ENCODE data around the gene GPBP1.

GPBP1 gene

GRCh38 chr5:57298295-57298984, 124.6 kb downstream of the GPBP1 start:
- no peaks in the 10 kb centered on the region for H3K36me3 ChIP-seq (replicated peaks)
- H3K4me3 ChIP-seq (ENCODE audit: low read depth, low read length): no peak overlapping the region
- DNase-seq: peak; percentile 88
- no peaks in the 10 kb centered on the region for H3K27me3 ChIP-seq (replicated peaks)
- TF ChIP-seq, protein P1, sequence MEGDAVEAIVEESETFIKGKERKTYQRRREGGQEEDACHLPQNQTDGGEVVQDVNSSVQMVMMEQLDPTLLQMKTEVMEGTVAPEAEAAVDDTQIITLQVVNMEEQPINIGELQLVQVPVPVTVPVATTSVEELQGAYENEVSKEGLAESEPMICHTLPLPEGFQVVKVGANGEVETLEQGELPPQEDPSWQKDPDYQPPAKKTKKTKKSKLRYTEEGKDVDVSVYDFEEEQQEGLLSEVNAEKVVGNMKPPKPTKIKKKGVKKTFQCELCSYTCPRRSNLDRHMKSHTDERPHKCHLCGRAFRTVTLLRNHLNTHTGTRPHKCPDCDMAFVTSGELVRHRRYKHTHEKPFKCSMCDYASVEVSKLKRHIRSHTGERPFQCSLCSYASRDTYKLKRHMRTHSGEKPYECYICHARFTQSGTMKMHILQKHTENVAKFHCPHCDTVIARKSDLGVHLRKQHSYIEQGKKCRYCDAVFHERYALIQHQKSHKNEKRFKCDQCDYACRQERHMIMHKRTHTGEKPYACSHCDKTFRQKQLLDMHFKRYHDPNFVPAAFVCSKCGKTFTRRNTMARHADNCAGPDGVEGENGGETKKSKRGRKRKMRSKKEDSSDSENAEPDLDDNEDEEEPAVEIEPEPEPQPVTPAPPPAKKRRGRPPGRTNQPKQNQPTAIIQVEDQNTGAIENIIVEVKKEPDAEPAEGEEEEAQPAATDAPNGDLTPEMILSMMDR (IDR thresholded peaks at IDR 0.05; ENCODE audit: low read depth, low read length, missing control alignments): peak; percentile 84
- in situ Hi-C loops (cut with HindIII; ENCODE audit: low pct_ligation_motif_present, low sequenced_read_pairs): no loop called here
- H3K27ac ChIP-seq: peak overlapping the region; percentile 77

DNA sequence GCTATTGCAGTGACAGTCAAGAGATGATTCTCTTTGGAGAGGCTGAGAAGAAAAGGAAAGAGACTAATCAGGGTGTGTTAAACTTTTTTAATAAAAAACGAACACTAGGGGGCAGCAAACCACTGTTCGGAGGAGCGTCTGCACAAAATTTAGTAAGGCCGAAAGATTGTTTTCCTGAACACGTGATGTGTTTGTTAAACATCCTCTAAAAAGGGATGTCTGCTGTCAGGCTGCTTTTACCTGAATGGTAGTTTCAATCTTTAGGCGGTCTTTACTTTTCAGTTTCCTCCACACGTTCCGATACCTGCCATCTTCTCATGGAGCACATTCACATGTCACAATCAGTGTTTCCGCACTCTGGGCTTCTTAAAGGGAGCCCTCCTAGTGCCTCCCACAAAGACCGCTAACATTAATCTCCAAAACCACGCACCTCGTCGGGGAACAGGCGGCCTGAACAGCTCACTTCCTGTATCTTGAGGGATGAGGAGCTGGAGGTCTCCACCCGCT, 125.2 kb downstream of the GPBP1 start:
- in situ Hi-C loops (cut with HindIII; ENCODE audit: low pct_ligation_motif_present, low sequenced_read_pairs): no loop called here
- H3K36me3 ChIP-seq (replicated peaks): no peaks in the 10 kb centered on the region
- H3K4me3 ChIP-seq (ENCODE audit: low read depth, low read length): no peak overlapping the region
- no peaks in the 10 kb centered on the region for H3K27me3 ChIP-seq (replicated peaks)
- TF ChIP-seq, protein P1 (IDR thresholded peaks at IDR 0.05; ENCODE audit: low read depth, low read length, missing control alignments): peak; percentile 49
- DNase-seq: peak; percentile 78
- peak overlapping the region; percentile 77 for H3K27ac ChIP-seq

- Histone ChIP-seq H3K4me3 (ENCODE audit: low read depth, low read length) (no peak overlapping the region), H3K36me3 (replicated peaks) (no peaks in the 10 kb centered on the region), H3K27me3 (replicated peaks) (no peaks in the 10 kb centered on the region), H3K27ac (no peak overlapping the region)
- DNase-seq: no peak
- in situ Hi-C loops (cut with HindIII; ENCODE audit: low pct_ligation_motif_present, low sequenced_read_pairs): loop anchor here (25.0 kb wide), 2 partner anchors 187 to 1162 kb away; partner anchors contain the start of genes ACTBL2 and PLK2
- TF ChIP-seq, protein P1 (IDR thresholded peaks at IDR 0.05; ENCODE audit: low read depth, low read length, missing control alignments): no peak
These were observed 126.1 kb downstream of the GPBP1 start for GRCh38 chr5:57299986-57300385.

DNA sequence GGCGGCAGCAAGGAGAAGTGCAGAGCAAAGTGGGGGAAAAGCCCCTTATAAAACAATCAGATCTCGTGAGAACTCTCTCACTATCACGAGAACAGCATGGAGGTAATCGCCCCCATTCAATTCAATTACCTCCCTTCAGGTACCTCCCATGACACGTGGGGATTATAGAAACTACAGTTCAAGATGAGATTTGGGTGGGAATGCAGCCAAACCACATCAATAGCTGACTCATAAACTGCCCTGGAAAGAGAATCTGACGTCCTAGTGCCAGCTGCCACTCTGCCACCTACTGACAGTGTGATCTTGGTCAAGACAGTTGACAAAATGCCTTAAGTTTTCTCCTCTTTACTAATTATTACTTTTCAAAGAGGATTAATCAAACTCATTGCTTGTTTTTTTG, 128.3 kb downstream of the GPBP1 start:
- in situ Hi-C loops (cut with HindIII; ENCODE audit: low pct_ligation_motif_present, low sequenced_read_pairs): loop anchor here (25.0 kb wide), 2 partner anchors 185 to 1160 kb away; partner anchors contain the start of genes ACTBL2 and PLK2

DNA sequence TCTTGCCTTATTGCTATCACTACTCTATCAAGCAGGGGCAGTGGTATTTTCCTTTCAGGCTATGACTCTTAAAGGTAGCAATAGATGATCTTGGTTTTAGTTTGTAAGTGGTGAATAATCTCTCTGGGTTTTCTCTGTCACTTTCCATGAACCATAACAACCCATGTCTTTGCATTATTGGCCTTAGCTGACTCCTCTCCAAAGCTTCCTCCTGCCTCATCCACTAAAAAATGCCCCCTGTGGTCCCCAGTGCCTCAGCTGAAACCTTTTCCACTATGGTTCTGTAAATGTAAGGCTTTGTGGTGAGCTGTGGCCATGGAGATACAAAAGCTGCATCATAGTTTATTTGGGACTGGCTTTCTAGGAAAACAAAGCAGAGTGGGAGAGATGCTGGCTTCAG, 128.8 kb downstream of the GPBP1 start:
- TF ChIP-seq, protein P1 (IDR thresholded peaks at IDR 0.05; ENCODE audit: low read depth, low read length, missing control alignments): no peak
- peak overlapping the region; percentile 44 for H3K27ac ChIP-seq
- no peaks in the 10 kb centered on the region for H3K36me3 ChIP-seq (replicated peaks)
- no peaks in the 10 kb centered on the region for H3K27me3 ChIP-seq (replicated peaks)
- peak; percentile 84 for DNase-seq
- in situ Hi-C loops (cut with HindIII; ENCODE audit: low pct_ligation_motif_present, low sequenced_read_pairs): loop anchor here (25.0 kb wide), 2 partner anchors 185 to 1160 kb away; partner anchors contain the start of genes ACTBL2 and PLK2
- no peak overlapping the region for H3K4me3 ChIP-seq (ENCODE audit: low read depth, low read length)

More for the DNA sequence above, 128.3 kb downstream of the GPBP1 start:
- H3K27ac ChIP-seq: peak overlapping the region; percentile 44
- TF ChIP-seq, protein P1 (IDR thresholded peaks at IDR 0.05; ENCODE audit: low read depth, low read length, missing control alignments): peak; percentile 44
- H3K36me3 ChIP-seq (replicated peaks): no peaks in the 10 kb centered on the region
- no peaks in the 10 kb centered on the region for H3K27me3 ChIP-seq (replicated peaks)
- H3K4me3 ChIP-seq (ENCODE audit: low read depth, low read length): no peak overlapping the region
- peak; percentile 79 for DNase-seq

Measured in brain microvascular endothelial cell (primary cell).